ENCODE measurements around the gene ZMYND19.
"Not testable (repeated sequence)": the region's sequence is repeated elsewhere in the genome, so short reads cannot be mapped to it uniquely, and the experiment has no call there.

ZMYND19 gene

GRCh38 chr9:137588891-137589290, 1.4 kb downstream of the ZMYND19 start:
- DNase-seq (ENCODE audit: low read depth, low spot score): no peak

DNA sequence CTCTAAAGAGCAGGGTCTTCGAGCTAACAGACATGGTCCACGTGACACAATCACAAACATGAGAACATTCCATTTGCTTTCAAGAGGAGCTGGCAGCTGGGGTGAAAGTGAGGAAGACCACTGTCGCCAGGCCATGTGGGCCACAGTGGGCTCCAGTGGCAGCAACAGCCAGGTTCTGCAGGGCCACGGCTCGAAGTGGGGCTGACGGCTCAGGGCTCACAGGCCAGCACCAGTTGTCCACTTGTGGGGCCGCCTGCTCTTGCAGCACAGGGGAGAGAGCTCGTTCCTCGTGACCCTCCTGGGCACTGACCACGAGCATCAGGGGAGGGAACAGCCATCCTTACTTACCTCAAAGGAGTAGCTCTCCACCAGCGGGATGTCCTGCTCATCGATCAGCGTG, 2.0 kb downstream of the ZMYND19 start:
- DNase-seq (ENCODE audit: low read depth, low spot score): no peak

DNA sequence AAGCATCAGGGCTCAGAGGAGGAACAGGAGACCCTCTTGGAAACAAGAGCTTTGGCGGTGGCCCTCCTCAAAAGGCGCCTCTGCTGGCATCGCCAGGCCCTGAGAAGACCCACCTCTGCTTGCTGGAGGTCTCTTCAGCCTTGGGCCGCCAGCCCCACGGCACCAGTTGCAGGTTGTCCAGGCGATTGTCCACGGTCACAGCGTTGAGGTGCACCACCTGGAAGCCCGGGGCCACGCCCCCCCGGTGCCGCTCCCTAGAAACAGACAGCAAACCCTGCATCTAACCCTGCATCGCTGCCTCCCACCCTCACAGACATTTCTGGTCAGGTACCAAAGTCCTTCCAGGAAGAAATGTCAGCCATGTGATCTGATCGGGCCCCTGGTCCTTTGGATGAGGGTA, 3.5 kb downstream of the ZMYND19 start:
- no peak for DNase-seq (ENCODE audit: low read depth, low spot score)

- DNase-seq (ENCODE audit: low read depth, low spot score): no peak
Observed at GRCh38 chr9:137583957-137584356, 6.4 kb downstream of the ZMYND19 start.

DNA sequence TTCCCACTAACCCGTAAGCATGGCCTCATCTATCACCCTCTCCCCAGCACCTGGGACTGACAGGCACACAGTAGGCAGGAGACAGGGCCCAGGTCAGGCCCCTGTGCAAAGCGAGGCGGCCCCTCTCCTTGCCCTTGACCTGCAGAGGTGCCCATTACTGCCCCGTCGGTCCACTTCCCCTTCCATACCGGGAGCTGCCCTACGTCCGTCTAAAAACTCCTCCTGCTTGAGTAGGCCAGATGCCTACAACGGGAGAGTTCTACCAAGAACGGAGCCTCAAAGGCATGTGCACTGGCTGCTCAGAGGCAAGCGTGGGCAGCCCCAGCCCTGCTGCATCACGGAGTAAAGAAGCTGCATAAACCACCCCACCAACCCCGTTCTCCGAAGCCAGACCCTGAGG, 7.0 kb downstream of the ZMYND19 start:
- DNase-seq (ENCODE audit: low read depth, low spot score): no peak

DNA sequence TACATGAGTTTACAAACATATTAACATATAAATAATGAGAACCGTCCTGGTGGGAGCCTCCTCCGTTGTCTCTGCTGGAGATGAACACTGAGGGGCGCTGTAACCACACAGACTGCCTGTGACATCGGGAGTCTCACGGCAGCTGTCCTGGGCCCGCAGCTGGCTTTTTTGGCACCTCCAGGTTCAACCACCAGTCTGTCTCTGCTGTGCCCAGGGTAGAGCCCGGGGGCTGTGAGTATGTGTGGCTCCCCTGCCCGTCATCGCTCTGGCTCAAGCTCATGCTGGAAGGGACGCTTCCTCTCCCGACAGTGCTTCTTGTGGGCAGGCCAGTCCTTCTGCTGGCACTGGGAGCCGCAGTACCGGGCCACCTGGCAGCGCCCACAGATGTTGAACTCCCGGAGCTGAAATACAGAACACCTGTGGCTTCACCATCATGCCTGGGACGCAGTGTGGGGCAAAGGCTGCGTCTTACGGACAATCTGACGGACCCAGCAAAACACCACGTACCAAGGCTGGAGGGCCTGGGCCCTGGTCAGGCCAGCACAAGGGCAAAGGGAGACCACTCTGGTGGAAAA, 7.9 kb downstream of the ZMYND19 start:
- DNase-seq (ENCODE audit: low read depth, low spot score): no peak

DNA sequence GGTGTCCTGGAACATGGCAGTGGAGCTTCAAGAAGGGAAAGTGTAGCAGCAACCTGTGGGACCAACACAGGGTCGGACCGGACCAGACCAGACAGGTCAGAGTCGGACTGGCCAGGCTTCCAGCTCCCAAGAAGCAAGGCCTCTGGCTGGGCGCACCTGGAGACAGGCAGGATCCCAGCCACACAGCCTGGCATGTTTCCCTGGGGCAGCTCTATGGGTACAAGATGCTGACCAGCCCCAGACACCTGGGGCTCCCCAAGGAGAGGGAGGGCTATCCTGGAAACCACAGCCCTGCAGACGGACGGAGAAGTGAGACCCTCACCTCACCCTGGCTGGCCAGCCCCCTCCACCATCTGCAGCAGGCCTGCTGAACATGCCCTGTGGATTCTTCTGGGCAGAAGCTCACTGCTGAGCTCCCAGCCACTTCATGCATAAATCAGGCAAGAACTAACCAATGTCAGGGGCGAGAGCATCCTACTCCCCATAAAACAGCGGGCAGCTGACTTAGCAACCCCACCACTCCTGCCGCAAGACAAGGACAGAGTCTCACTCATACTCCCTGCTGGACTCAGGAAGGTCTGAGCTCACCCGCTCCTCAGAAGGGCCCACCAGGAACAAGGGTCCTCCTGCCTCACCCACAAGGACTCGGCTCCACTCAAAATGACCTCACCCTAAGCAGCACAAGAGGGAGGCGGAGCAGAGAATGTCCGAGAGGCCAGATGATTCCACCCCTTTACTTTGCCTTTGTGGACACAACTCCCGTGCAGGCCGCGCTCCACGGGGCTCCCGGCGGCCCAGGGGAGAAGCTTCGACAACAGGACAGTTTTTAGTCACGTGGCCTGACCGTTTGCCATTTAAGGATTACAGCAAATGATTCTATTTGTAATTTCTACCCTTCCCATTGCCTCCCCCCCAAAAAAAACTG, 8.7 kb downstream of the ZMYND19 start:
- DNase-seq (ENCODE audit: low read depth, low spot score): peak; percentile 8

DNA sequence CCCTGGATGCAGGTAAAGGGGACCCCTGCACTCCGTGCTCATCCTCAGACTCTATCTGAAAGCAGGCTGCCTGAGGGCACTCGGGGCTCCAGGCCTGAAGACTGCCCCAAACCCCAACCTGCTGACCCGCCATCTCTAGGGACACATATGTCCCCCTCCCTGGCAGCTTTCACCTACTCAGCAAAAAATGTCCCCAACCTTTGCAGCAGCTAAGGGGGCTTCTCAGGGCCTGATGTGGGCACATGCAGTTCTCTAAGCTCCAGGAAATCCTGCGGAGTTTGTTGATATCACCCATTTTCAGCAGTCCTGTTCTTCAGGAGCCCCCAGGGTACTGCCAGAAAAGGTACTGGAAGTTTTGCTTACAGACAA, 9.4 kb downstream of the ZMYND19 start:
- DNase-seq (ENCODE audit: low read depth, low spot score): no peak

- peak; percentile 23 for DNase-seq (ENCODE audit: low read depth, low spot score)
Observed at GRCh38 chr9:137580209-137580953, 9.9 kb downstream of the ZMYND19 start.

DNA sequence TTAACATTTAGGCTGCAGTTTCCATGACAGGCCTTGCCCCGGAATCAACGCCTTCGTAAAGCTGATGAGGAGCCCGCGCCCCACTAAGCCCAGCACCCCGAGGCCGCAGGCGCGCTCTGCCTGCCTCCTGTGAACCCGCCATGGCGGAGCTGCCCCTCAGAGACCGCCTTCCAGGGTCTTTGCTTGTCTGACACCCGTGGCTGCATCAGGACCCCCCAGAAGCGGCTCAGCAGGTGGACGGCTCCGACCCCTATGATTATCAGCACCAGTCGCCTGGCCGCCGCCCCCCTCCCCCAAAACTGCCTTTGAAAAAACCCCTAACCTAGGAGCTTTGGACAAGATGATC, 11.1 kb downstream of the ZMYND19 start:
- DNase-seq (ENCODE audit: low read depth, low spot score): no peak

- DNase-seq (ENCODE audit: low read depth, low spot score): peak; percentile 94
Observed at GRCh38 chr9:137578518-137579258, 11.6 kb downstream of the ZMYND19 start, which contains the start of gene DPH7. Gene DPH7 (minus strand): TSS chr9:137578925. CDS start chr9:137578777, 148 bp downstream.

GRCh38 chr9:137575716-137576411, 14.4 kb downstream of the ZMYND19 start:
- no peak for DNase-seq (ENCODE audit: low read depth, low spot score)

- no peak for DNase-seq (ENCODE audit: low read depth, low spot score)
Observed at GRCh38 chr9:137575364-137575715, 15.0 kb downstream of the ZMYND19 start.

DNA sequence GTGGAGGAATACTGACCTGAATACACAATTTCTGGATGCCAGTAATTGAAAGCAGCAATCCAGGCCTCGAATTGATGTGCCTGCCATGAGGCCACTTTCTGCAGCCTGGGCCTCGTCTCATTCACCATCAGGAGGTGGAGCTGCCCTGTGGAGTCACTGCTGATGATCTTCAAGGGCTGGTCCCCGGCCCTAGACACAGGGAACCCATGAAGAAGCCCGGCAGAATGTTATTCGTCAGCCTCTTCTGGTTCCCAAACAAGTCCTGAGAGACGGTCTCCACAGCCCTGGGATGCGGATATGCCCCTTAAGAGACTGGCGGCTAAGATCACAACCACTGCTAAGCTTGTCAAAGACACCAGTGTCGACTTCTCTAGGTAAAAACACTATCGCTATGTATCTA, 16.1 kb downstream of the ZMYND19 start:
- no peak for DNase-seq (ENCODE audit: low read depth, low spot score)

DNA sequence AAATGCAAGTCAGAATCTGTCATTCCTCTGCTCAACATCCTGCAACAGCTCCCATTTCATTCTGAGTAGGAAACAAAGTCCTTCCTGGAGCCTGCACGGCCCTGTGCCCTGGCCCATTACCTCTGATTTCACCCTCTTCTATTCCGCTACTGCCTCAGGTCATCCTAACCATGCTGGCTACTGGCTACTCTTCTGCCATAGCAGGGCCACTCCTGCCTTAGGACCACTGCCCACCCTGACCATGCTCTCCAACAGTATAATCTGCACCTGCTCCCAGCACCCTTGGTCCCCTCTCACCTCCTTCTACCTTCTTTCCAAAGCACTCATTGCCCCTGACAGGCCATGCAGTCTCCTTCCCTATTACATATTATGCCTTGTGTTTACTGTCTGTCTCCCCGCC, 19.7 kb downstream of the ZMYND19 start:
- no peak for DNase-seq (ENCODE audit: low read depth, low spot score)

DNA sequence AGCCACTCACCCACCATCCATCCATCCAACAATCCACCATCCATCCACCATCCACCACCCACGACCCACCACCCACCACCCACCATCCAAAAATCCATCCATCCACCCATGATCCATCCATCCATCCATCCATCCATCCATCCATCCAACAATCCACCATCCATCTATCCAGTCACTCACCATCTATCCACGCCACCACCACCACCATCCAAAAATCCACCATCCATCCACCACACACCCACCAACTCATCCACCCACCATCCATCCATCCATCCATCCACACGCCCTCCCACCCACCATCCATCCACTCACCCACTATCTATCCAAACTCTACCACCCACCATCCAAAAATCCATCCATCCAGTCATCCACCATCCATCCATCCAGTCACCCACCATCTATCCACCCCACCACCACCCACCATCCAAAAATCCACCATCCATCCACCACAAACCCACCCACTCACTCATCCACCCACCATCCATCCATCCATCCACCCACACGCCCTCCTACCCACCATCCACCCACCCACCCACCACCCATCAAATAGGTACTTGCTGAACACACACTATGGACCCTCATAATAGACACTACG, 20.6 kb downstream of the ZMYND19 start:
- no peak for DNase-seq (ENCODE audit: low read depth, low spot score)

DNA sequence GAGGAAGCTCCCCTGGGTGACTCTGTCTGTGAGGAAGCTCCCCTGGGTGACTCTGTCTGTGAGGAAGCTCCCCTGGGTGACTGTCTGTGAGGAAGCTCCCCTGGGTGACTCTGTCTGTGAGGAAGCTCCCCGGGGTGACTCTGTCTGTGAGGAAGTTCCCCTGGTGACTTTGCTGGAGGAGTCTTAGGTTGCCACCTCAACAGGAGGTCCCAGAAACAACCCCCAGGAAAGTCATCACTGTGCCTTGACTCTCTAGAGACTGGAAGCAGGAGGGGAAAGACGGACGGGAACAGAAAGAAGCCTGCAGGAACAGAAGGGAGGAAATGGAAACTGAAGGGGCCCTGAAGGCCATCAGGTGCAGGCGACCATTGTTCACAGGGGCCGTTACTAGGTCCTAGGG, 21.9 kb downstream of the ZMYND19 start:
- not testable (repeated sequence) for DNase-seq (ENCODE audit: low read depth, low spot score)

DNA sequence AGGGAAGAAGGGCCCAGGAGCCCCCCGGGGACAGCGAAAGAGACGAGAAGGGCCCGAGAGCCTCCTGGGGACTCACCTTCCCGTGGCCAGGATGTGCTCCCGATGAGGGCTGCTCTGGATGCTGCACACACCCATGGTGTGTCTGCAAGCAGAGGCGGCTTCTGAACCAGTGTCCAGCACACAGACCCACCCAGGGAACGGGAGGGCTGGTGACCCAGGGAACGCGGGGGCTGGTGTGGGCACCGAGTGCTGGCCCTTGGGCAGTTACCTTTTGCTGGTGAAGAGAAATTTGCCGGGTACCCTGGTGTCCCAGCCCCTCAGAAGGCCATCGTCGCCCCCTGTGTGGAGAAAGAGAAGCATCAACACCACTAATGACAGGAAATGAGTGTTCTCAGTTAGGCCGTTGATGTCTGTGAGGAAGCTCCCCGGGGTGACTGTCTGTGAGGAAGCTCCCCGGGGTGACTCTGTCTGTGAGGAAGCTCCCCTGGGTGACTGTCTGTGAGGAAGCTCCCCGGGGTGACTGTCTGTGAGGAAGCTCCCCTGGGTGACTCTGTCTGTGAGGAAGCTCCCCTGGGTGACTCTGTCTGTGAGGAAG, 25.4 kb downstream of the ZMYND19 start:
- no peak for DNase-seq (ENCODE audit: low read depth, low spot score)

DNA sequence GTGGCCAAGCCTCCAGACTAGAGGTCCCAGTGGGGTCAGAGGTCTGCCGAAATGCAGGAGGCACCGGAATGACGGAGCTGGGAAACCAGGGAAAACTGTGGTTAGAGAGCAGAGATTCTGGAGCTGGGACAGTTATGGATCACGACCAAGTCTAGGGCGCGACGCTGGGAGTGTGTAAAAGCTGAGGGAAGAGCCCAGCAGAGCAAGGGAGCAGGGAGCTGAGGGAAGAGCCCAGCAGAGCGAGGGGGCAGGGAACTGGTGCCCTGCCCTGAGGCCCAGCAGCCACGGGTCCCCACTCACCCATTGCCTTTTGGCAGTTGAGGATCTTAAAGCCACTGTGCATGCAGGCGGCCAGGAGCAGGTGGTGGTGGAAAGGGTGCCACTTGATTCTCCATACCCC, 26.2 kb downstream of the ZMYND19 start:
- no peak for DNase-seq (ENCODE audit: low read depth, low spot score)

GRCh38 chr9:137558127-137558526, 32.2 kb downstream of the ZMYND19 start:
- no peak for DNase-seq (ENCODE audit: low read depth, low spot score)
